ENCODE measurements around the gene CNTNAP2.
"Not testable (repeated sequence)": the region's sequence is repeated elsewhere in the genome, so short reads cannot be mapped to it uniquely, and the experiment has no call there.

Gene CNTNAP2

DNA sequence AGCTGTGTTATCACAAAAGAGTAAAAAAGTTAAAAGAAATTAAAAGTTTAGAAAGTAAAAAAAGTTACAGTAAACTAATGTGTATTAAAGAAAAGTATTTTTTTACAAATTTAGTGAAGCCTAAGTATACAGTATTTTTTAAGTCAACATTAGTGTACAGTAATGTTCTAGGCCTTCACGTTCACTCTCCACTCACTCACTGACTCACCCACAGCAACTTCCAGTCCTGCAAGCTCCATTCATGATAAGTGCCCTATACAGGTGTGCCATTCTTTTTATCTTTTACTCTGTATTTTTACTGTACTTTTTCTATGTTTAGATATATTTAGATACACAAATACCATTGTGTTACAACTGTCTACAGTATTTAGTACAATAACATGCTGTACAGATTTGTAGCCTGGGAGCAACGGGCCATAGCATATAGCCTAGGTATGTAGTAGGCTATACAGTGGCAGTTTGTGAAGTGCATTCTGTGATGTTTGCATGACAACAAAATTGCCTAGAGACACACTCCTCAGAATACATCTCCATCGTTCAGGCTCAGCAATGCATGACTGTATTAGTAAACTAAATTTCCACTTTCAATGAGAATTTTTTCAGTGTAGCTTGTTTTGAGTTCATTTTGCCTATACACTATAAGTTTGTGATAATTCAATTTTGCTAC lies 1934.0 kb downstream of the CNTNAP2 start:
- no peaks in the 10 kb centered on the region for H3K36me3 Mint-ChIP-seq (ENCODE audit: low read depth)
- no peaks in the 10 kb centered on the region for H3K27me3 Mint-ChIP-seq (ENCODE audit: low read depth)
- no peak overlapping the region for H3K27ac Mint-ChIP-seq
- no peaks in the 10 kb centered on the region for H3K9me3 Mint-ChIP-seq
- no peaks in the 10 kb centered on the region for H3K4me1 Mint-ChIP-seq (ENCODE audit: low read depth)
- H3K4me3 Mint-ChIP-seq: no peak overlapping the region

DNA sequence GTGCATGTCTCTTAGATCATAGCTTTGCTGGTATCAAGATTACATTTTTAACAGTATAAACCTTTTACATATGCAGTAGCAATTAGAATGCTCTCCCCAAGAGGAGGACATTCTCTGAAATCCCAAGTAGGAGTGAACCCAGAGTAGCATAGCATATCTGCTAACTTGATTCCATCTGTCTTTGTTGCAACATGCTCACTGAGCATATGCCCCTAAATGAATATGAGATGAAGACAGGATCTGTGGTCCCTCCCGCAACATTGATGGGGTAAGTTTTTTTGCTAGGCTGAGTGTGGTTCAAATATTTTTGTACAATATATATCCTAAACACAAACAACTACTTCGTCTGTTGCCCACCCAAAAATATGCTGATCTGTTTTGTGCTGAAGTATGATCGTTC lies 1939.8 kb downstream of the CNTNAP2 start:
- Mint-ChIP-seq H3K36me3 (ENCODE audit: low read depth) (no peaks in the 10 kb centered on the region), H3K27me3 (ENCODE audit: low read depth) (no peaks in the 10 kb centered on the region), H3K4me3 (no peak overlapping the region), H3K27ac (no peak overlapping the region), H3K4me1 (ENCODE audit: low read depth) (no peaks in the 10 kb centered on the region), H3K9me3 (no peaks in the 10 kb centered on the region)

DNA sequence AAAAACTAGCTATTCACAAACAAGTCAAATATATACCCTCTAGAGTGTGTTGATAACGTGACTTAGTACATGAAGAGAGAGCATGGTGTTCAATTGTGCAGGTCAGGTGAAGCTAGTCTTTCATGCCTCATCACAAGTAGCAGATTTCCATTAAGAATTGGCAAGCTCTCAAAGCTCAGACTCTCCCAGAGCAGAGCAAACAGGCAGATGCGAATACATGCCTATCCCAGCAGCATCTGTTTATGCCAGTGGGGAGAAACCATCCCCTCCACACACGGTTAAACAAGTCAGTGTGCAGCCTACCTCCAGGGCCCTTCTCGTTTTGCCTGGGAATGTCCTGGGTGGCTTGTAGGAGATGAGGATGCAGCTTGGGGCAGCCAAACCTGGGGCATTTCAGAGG lies 1941.5 kb downstream of the CNTNAP2 start:
- no peak overlapping the region for H3K27ac Mint-ChIP-seq
- H3K4me1 Mint-ChIP-seq (ENCODE audit: low read depth): no peaks in the 10 kb centered on the region
- H3K36me3 Mint-ChIP-seq (ENCODE audit: low read depth): no peaks in the 10 kb centered on the region
- H3K27me3 Mint-ChIP-seq (ENCODE audit: low read depth): no peaks in the 10 kb centered on the region
- no peaks in the 10 kb centered on the region for H3K9me3 Mint-ChIP-seq
- no peak overlapping the region for H3K4me3 Mint-ChIP-seq

DNA sequence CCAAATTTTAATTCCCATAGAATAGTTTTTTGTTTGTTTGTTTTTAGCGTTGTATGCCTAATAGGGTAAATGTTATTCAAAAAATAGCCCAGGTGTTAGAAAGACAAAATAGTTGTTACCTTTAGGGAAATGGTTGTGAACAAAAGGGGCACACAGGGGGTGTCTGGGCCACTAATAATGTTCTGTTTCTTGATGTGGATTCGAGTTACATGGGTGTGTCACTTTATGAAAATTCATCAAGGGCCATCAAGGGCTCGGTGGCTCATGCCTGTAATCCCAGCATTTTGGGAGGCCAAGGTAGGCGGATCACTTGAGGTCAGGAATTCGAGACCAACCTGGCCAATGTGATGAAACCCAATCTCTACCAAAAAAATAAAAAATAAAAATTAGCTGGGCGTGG lies 1942.2 kb downstream of the CNTNAP2 start:
- no peaks in the 10 kb centered on the region for H3K4me1 Mint-ChIP-seq (ENCODE audit: low read depth)
- no peaks in the 10 kb centered on the region for H3K27me3 Mint-ChIP-seq (ENCODE audit: low read depth)
- no peaks in the 10 kb centered on the region for H3K9me3 Mint-ChIP-seq
- no peak overlapping the region for H3K4me3 Mint-ChIP-seq
- no peak overlapping the region for H3K27ac Mint-ChIP-seq
- H3K36me3 Mint-ChIP-seq (ENCODE audit: low read depth): no peaks in the 10 kb centered on the region

DNA sequence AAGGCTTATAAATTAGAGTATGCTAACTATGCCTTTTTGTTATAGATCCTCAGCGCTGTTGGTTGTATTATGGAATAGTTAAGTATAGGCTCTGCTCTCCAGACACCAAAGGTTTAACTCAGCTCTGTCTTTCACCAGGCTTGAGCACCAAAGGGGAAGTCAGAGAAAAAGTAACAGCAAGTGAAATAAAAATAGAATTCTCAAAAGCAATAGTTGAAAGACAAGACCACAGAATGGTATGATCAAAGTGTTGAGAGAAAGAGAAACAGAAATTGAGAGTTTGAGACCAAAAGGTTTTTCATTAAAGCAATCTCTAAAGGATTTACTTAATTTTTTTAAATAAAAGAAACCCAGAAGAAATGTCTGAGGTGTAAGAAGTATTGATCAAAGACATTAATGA lies 1944.1 kb downstream of the CNTNAP2 start:
- no peaks in the 10 kb centered on the region for H3K36me3 Mint-ChIP-seq (ENCODE audit: low read depth)

DNA sequence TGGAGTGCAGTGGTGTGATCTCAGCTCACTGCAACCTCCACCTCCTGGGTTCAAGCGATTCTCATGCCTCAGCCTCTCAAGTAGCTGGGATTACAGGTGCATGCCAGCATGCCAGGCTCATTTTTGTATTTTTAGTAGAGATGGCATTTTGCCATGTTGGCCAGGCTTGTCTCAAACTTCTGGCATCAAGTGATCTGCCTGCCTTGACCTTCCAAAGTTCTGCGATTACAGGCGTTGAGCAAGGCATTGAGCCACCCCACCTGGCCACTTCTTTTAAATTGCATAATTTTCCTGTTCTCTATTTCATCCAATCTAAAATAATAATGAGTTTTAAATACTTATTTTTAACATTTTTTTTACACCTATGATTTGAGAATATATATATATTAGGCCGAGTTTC lies 1961.5 kb downstream of the CNTNAP2 start:
- not testable (repeated sequence) for H3K36me3 Mint-ChIP-seq (ENCODE audit: low read depth); H3K4me3 Mint-ChIP-seq; H3K4me1 Mint-ChIP-seq (ENCODE audit: low read depth); H3K27ac Mint-ChIP-seq; H3K27me3 Mint-ChIP-seq (ENCODE audit: low read depth); H3K9me3 Mint-ChIP-seq

More for the DNA sequence above, 1944.1 kb downstream of the CNTNAP2 start:
- Mint-ChIP-seq H3K27ac (no peak overlapping the region), H3K9me3 (no peaks in the 10 kb centered on the region), H3K4me3 (no peak overlapping the region), H3K4me1 (ENCODE audit: low read depth) (no peaks in the 10 kb centered on the region), H3K27me3 (ENCODE audit: low read depth) (no peaks in the 10 kb centered on the region)

DNA sequence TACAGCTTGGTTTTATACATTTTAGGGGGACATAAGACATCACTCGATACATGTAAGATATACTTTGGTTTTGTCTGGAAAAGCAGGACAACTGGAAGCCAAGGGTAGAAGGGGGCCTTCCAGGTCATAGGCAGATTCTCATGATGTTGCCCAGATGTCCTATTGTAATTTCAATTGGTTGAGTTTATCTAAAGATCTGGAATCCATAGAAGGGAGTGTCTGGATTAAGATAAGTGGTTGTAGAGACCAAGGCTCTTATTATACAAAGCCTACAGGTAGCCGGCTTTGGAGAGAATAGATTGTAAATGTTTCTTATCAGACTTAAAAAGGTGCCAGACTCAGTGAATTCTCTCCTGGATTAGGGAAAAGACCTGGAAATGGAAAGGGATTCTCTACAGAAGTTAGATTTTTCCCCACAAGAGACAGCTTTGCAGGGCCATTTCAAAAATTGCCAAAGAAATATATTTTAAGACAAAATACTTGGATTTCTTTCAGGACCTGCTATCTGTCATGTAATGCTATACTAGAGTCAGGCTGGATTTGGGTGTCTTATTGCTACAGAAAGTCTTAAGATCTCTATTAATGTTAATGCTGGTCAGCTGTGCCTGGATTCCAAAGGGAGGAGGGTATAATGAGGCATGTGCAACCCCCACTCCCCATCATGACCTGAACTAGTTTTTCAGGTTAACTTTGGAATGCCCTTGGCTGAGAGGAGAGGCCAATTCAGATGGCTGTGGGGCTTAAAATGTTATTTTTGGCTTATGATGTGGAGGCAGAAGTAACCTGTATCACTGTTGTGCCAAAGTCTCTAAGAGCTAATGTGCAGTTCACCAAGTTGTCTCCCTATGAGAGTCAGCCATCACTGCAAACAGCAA lies 1962.8 kb downstream of the CNTNAP2 start:
- Mint-ChIP-seq H3K4me1 (ENCODE audit: low read depth) (no peaks in the 10 kb centered on the region), H3K27ac (no peak overlapping the region), H3K27me3 (ENCODE audit: low read depth) (no peaks in the 10 kb centered on the region), H3K4me3 (no peak overlapping the region), H3K36me3 (ENCODE audit: low read depth) (no peaks in the 10 kb centered on the region), H3K9me3 (no peaks in the 10 kb centered on the region)

DNA sequence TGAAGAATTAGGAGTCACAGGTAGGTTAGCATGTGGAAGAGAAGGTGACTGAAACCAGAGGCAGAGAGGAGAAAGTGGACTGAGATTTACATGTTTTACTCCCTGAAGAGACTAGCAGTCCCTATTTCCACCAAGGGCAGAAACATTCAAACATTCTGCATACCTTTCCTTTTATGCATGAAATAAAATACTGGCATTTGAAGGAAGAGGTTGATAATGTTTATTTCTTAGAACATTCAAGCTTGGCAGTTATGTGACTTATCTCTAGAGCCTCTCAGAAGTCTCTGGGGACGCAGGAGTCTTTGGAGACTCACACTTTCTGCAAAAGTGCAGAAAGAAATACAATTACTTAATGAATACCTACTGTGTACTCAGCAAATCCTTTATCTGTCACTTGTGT lies 1966.8 kb downstream of the CNTNAP2 start:
- H3K4me1 Mint-ChIP-seq (ENCODE audit: low read depth): no peaks in the 10 kb centered on the region
- H3K9me3 Mint-ChIP-seq: no peaks in the 10 kb centered on the region
- no peak overlapping the region for H3K4me3 Mint-ChIP-seq
- H3K36me3 Mint-ChIP-seq (ENCODE audit: low read depth): no peaks in the 10 kb centered on the region
- no peak overlapping the region for H3K27ac Mint-ChIP-seq
- H3K27me3 Mint-ChIP-seq (ENCODE audit: low read depth): no peaks in the 10 kb centered on the region

DNA sequence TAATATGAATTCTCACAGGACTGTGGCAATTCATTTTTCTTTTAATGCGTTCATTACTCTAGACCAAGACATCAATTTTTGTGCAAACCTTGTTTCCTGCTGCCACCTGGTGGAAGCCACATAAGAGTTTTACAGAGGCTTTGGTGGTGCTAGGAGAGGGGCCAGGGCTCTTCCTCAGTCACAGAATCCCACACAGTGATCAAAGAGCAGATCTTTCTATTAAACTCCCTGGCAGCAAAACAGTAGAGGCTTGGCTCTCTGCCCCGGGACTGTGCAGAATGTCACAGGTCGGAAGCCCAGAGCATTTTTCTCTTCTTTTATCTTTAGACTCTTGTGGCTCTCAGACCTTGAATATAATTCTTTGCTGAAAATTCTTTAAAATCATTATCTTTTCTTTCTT lies 1967.5 kb downstream of the CNTNAP2 start:
- Mint-ChIP-seq H3K9me3 (no peaks in the 10 kb centered on the region), H3K27me3 (ENCODE audit: low read depth) (no peaks in the 10 kb centered on the region), H3K4me3 (no peak overlapping the region), H3K4me1 (ENCODE audit: low read depth) (no peaks in the 10 kb centered on the region), H3K27ac (no peak overlapping the region), H3K36me3 (ENCODE audit: low read depth) (no peaks in the 10 kb centered on the region)

DNA sequence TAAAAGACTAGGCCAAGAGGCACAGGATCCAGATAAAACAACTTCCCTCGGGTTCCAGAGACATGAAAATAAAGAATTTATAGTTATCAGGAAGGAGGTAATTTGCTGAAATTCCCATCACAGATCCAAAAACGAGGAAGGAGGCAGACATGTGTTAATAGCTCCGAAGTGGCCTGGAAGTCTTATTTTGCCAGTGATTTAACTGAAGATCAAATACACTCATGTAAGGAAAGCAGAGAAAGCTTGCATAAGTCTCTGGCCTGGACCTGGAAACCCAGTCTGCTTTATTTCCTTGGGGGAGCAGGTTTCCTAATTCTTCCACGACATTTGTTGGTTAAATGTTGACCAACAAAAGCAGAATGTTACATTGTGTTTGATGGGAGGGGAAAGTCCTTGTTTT lies 1975.3 kb downstream of the CNTNAP2 start:
- H3K27ac Mint-ChIP-seq: no peak overlapping the region

DNA sequence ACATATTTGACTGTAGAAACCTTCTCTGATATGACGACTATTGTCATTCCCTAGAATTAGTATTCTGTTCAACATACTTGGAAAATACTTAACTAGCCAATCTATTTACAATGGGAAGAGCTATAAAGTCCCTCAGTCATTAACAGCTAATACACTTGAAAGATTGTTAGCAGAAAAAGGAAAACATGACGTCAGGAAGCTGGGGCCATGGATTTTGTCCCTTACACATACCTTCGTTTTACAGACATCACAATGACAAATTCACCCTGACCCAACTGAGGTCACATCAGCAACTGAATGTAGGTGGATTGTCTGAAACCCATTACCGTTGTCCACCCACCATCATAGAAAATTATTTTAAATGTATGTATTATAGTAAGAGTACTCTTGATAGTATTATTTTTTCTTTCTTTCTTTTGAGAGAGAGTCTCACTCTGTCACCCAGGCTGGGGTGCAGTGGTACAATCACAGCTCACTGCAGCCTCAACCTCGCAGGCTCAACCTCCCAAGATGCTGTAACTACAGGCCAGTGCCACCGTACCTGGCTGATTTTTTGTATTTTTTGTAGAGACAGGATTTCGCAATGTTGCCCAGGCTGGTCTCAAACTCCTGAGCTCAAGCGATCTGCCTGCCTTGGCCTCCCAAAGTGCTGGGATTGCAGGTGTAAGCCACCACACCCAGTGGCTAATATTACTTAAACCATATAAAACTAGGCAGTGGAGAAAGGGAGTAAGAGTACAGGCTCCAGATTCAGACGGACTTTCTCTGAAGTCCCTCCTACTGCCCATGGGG lies 1977.0 kb downstream of the CNTNAP2 start:
- H3K4me3 Mint-ChIP-seq: no peak overlapping the region

More for the DNA sequence above, 1975.3 kb downstream of the CNTNAP2 start:
- Mint-ChIP-seq H3K4me3 (no peak overlapping the region), H3K36me3 (ENCODE audit: low read depth) (no peaks in the 10 kb centered on the region), H3K4me1 (ENCODE audit: low read depth) (no peaks in the 10 kb centered on the region), H3K27me3 (ENCODE audit: low read depth) (no peaks in the 10 kb centered on the region), H3K9me3 (no peaks in the 10 kb centered on the region)

DNA sequence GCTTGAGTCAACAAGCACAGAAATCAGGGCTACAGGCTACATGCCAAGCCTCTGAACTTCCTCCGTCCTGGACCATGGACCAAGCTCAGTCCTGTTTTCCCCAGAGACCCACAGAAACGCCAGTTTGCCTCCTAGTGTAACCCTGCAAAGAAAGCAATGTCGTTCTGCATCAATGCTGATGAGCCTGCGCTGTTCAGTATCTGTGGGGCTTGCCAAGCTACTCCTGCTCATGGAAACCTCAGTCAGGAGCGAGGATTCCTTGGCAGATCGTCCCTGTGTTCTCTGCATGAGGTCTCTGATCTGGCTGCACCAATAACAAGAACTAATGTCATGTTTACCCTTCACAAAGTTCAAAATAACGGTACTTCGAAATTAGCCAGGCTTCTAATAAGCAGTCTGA lies 1978.5 kb downstream of the CNTNAP2 start:
- no peak overlapping the region for H3K4me3 Mint-ChIP-seq
- no peaks in the 10 kb centered on the region for H3K9me3 Mint-ChIP-seq
- H3K4me1 Mint-ChIP-seq (ENCODE audit: low read depth): no peaks in the 10 kb centered on the region
- no peaks in the 10 kb centered on the region for H3K27me3 Mint-ChIP-seq (ENCODE audit: low read depth)
- H3K27ac Mint-ChIP-seq: no peak overlapping the region
- no peaks in the 10 kb centered on the region for H3K36me3 Mint-ChIP-seq (ENCODE audit: low read depth)

More for the DNA sequence above, 1977.0 kb downstream of the CNTNAP2 start:
- H3K27ac Mint-ChIP-seq: no peak overlapping the region
- H3K36me3 Mint-ChIP-seq (ENCODE audit: low read depth): no peaks in the 10 kb centered on the region
- no peaks in the 10 kb centered on the region for H3K4me1 Mint-ChIP-seq (ENCODE audit: low read depth)
- no peaks in the 10 kb centered on the region for H3K9me3 Mint-ChIP-seq
- no peaks in the 10 kb centered on the region for H3K27me3 Mint-ChIP-seq (ENCODE audit: low read depth)

DNA sequence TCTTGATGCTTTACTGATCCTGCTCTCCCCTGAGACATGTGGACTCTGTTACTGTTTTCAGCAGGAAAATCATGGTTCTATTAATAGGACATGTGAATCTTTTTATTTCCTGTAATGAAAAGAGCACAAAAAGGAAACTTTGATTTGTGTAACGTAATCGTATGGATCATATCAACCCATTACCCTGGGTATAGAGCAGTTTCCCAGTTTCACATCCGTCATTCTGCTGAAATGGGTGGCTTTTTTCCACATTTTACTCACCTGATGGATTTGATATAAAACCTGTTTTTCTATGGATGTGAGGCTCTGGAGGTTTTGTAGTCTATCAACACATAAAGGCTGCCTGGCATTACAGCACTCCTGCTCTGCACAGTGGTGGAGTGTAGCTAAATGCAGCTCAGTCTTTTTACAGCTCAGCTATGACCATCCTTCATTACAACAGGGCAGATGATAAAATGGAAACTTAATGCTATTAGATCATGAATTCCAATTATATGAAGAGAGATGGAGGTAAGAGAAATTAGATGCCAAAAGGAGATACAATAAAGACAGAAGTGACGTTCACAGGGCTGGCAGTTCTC lies 1987.6 kb downstream of the CNTNAP2 start:
- H3K9me3 Mint-ChIP-seq: peaks cover 5% of the 10 kb centered on the region
- H3K27ac Mint-ChIP-seq: no peak overlapping the region
- H3K4me3 Mint-ChIP-seq: no peak overlapping the region
- no peaks in the 10 kb centered on the region for H3K36me3 Mint-ChIP-seq (ENCODE audit: low read depth)
- no peaks in the 10 kb centered on the region for H3K4me1 Mint-ChIP-seq (ENCODE audit: low read depth)
- H3K27me3 Mint-ChIP-seq (ENCODE audit: low read depth): no peaks in the 10 kb centered on the region

DNA sequence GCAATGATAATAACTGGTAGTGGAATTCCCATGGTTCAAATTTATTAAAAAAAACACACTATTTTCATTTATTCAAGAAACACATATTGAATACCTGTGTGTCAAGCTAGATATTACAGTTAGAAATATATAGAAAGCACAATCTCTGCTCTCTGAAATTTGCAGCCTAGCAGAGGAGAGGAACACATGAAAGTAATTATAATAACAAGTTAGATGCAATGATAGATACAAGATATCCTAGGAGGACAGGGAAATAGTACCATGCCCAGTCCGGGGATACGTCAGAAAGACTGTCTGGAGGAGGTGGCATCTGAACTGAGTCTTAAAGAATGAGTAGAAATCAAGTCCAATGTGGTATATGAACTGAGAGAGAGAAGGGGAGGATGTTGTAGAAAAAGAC lies 1988.3 kb downstream of the CNTNAP2 start:
- no peaks in the 10 kb centered on the region for H3K36me3 Mint-ChIP-seq (ENCODE audit: low read depth)
- no peaks in the 10 kb centered on the region for H3K4me1 Mint-ChIP-seq (ENCODE audit: low read depth)
- no peaks in the 10 kb centered on the region for H3K27me3 Mint-ChIP-seq (ENCODE audit: low read depth)
- H3K4me3 Mint-ChIP-seq: no peak overlapping the region
- peaks cover 5% of the 10 kb centered on the region for H3K9me3 Mint-ChIP-seq
- H3K27ac Mint-ChIP-seq: no peak overlapping the region

Data from T-helper 1 cell treated with Interleukin-12 subunit alpha and Interleukin-12 subunit beta and Interleukin-4 antibody, amounts not matched to agents 30 μg/mL and 1 μg/mL, for 36 hours (primary cell).